HEK293 (cell line): ENCODE data around the gene IRF6.

Source experiments
- ATF2 ChIP-seq: fragments of 450-650 bp; formaldehyde crosslinking; IDR thresholded peaks from 2 replicates; pipeline ENCODE4 v1.5.1; 2016; ENCODE audit warnings: missing biosample characterization, missing genetic modification characterization, low read depth
- GLI4 ChIP-seq: fragments of 450-650 bp; formaldehyde crosslinking; IDR thresholded peaks from 2 replicates; pipeline ENCODE4 v1.5.1; 2016; ENCODE audit warnings: missing biosample characterization, missing genetic modification characterization
- KLF16 ChIP-seq: fragments of 450-650 bp; formaldehyde crosslinking; IDR thresholded peaks from 2 replicates; pipeline ENCODE4 v1.5.1; 2017; ENCODE audit warnings: missing biosample characterization, missing genetic modification characterization
- KLF9 ChIP-seq: fragments of 450-650 bp; formaldehyde crosslinking; IDR thresholded peaks from 2 replicates; pipeline ENCODE4 v1.5.1; 2016; ENCODE audit warnings: missing biosample characterization, missing genetic modification characterization, low read depth
- SCRT2 ChIP-seq: fragments of 450-650 bp; formaldehyde crosslinking; IDR thresholded peaks from 2 replicates; pipeline ENCODE4 v1.5.1; 2016; ENCODE audit warnings: missing biosample characterization, missing genetic modification characterization
- SP7 ChIP-seq: fragments of 450-650 bp; formaldehyde crosslinking; IDR thresholded peaks from 2 replicates; pipeline ENCODE4 v1.5.1; 2016; ENCODE audit warnings: missing biosample characterization, missing genetic modification characterization
- ZBTB17 ChIP-seq: fragments of 450-650 bp; formaldehyde crosslinking; IDR thresholded peaks from 2 replicates; pipeline ENCODE4 v1.5.1; 2016; ENCODE audit warnings: missing biosample characterization, missing genetic modification characterization
- ZEB2 ChIP-seq: fragments of 450-650 bp; formaldehyde crosslinking; IDR thresholded peaks from 2 replicates; pipeline ENCODE4 v1.5.1; 2016; ENCODE audit warnings: missing biosample characterization, missing genetic modification characterization
- ZFHX2 ChIP-seq: fragments of 450-650 bp; formaldehyde crosslinking; conservative IDR thresholded peaks from 2 replicates; pipeline ENCODE4 v1.5.1; 2016; ENCODE audit warnings: missing biosample characterization, missing genetic modification characterization
- ZFP37 ChIP-seq: fragments of 450-650 bp; formaldehyde crosslinking; IDR thresholded peaks from 2 replicates; pipeline ENCODE4 v1.5.1; 2016; ENCODE audit warnings: missing biosample characterization, missing genetic modification characterization
- ZNF10 ChIP-seq: fragments of 450-650 bp; formaldehyde crosslinking; IDR thresholded peaks from 2 replicates; pipeline ENCODE4 v1.5.1; 2017; ENCODE audit warnings: missing biosample characterization, missing genetic modification characterization
- ZNF341 ChIP-seq: fragments of 450-650 bp; formaldehyde crosslinking; IDR thresholded peaks from 2 replicates; pipeline ENCODE4; 2016; ENCODE audit warnings: low read depth, missing biosample characterization, missing genetic modification characterization
- ZNF518A ChIP-seq: fragments of 450-650 bp; formaldehyde crosslinking; conservative IDR thresholded peaks from 2 replicates; pipeline ENCODE4 v1.5.1; 2016; ENCODE audit warnings: low read depth, missing biosample characterization, missing genetic modification characterization
- ZNF558 ChIP-seq: fragments of 450-650 bp; formaldehyde crosslinking; IDR thresholded peaks from 2 replicates; pipeline ENCODE4 v1.5.1; 2016; ENCODE audit warnings: missing biosample characterization, missing genetic modification characterization
- ZNF610 ChIP-seq: fragments of 450-650 bp; formaldehyde crosslinking; IDR thresholded peaks from 2 replicates; pipeline ENCODE4 v1.5.1; 2016; ENCODE audit warnings: missing biosample characterization, missing genetic modification characterization, borderline replicate concordance
- ZNF660 ChIP-seq: fragments of 450-650 bp; IDR thresholded peaks from 2 replicates; pipeline ENCODE4 v1.5.1; 2018; ENCODE audit warnings: missing biosample characterization, mild to moderate bottlenecking, missing genetic modification characterization
- ZNF677 ChIP-seq: fragments of 450-650 bp; IDR thresholded peaks from 2 replicates; pipeline ENCODE4 v1.5.0; 2018; ENCODE audit warnings: missing biosample characterization, mild to moderate bottlenecking, missing genetic modification characterization, moderate library complexity
- ZNF692 ChIP-seq: fragments of 450-650 bp; formaldehyde crosslinking; IDR thresholded peaks from 2 replicates; pipeline ENCODE4 v1.5.1; 2016; ENCODE audit warnings: missing biosample characterization, missing genetic modification characterization
- ZNF76 ChIP-seq: fragments of 450-650 bp; formaldehyde crosslinking; IDR thresholded peaks from 2 replicates; pipeline ENCODE4; 2016; ENCODE audit warnings: low read depth, missing biosample characterization, missing genetic modification characterization, borderline replicate concordance
- ZNF777 ChIP-seq: fragments of 450-650 bp; formaldehyde crosslinking; IDR thresholded peaks from 2 replicates; pipeline ENCODE4 v1.5.1; 2017; ENCODE audit warnings: missing biosample characterization, missing genetic modification characterization, borderline replicate concordance
- ZNF837 ChIP-seq: fragments of 450-650 bp; formaldehyde crosslinking; IDR thresholded peaks from 2 replicates; pipeline ENCODE4 v1.5.1; 2016; ENCODE audit warnings: missing biosample characterization, missing genetic modification characterization
- ZXDB ChIP-seq: fragments of 450-650 bp; formaldehyde crosslinking; IDR thresholded peaks from 2 replicates; pipeline ENCODE4 v1.5.1; 2016; ENCODE audit warnings: missing biosample characterization, missing genetic modification characterization
- TF ChIP-seq, protein P1 (sequence below): fragments of 450-650 bp; formaldehyde crosslinking; IDR thresholded peaks from 2 replicates; pipeline ENCODE4 v1.5.1; 2017; ENCODE audit warnings: missing biosample characterization, missing genetic modification characterization
- TF ChIP-seq, protein P2 (sequence below): fragments of 450-650 bp; formaldehyde crosslinking; IDR thresholded peaks from 2 replicates; pipeline ENCODE4 v1.5.1; 2016; ENCODE audit warnings: missing biosample characterization, missing genetic modification characterization

Gene IRF6

GRCh38 chr1:209827384-209828262 is 21.7 kb upstream of the IRF6 start, which contains the start of gene UTP25 (continued):
- TF ChIP-seq ZNF518A (tag by site-specific recombination) (peak; percentile 89), ZFP37 (tag by site-specific recombination) (no peak), ZNF341 (tag by site-specific recombination) (peak; percentile 47; the same call in 1 of the 2 replicates), ZNF777 (no peak), ZNF610 (tag by site-specific recombination) (no peak), ZNF76 (tag by site-specific recombination) (peak; percentile 70; the same call in 1 of the 2 replicates), GLI4 (tag by site-specific recombination) (no peak), KLF16 (tag by site-specific recombination) (peak; percentile 60; the same call in 1 of the 2 replicates), ZBTB17 (tag by site-specific recombination) (peak; percentile 83), ZNF10 (no peak), ZNF837 (tag by site-specific recombination) (no peak), ZEB2 (peak; percentile 56), ATF2 (no peak), SP7 (peak; percentile 67; the same call in 1 of the 2 replicates), SCRT2 (0 out of 2 replicates have a peak, but pooled peaks have one; percentile 26), ZNF558 (tag by site-specific recombination) (peak; percentile 8; the same call in 1 of the 2 replicates), KLF9 (tag by site-specific recombination) (peak; percentile 96), ZNF677 (tag by site-specific recombination) (no peak), ZXDB (peak; percentile 85), ZFHX2 (tag by site-specific recombination) (peak; percentile 59), ZNF692 (tag by site-specific recombination) (peak; percentile 81; the same call in 1 of the 2 replicates), ZNF660 (peak; percentile 87; the same call in 1 of the 2 replicates)
- TF ChIP-seq, protein P1, sequence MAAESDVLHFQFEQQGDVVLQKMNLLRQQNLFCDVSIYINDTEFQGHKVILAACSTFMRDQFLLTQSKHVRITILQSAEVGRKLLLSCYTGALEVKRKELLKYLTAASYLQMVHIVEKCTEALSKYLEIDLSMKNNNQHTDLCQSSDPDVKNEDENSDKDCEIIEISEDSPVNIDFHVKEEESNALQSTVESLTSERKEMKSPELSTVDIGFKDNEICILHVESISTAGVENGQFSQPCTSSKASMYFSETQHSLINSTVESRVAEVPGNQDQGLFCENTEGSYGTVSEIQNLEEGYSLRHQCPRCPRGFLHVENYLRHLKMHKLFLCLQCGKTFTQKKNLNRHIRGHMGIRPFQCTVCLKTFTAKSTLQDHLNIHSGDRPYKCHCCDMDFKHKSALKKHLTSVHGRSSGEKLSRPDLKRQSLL (tag by site-specific recombination): peak; percentile 15; the same call in 1 of the 2 replicates
- TF ChIP-seq, protein P2, sequence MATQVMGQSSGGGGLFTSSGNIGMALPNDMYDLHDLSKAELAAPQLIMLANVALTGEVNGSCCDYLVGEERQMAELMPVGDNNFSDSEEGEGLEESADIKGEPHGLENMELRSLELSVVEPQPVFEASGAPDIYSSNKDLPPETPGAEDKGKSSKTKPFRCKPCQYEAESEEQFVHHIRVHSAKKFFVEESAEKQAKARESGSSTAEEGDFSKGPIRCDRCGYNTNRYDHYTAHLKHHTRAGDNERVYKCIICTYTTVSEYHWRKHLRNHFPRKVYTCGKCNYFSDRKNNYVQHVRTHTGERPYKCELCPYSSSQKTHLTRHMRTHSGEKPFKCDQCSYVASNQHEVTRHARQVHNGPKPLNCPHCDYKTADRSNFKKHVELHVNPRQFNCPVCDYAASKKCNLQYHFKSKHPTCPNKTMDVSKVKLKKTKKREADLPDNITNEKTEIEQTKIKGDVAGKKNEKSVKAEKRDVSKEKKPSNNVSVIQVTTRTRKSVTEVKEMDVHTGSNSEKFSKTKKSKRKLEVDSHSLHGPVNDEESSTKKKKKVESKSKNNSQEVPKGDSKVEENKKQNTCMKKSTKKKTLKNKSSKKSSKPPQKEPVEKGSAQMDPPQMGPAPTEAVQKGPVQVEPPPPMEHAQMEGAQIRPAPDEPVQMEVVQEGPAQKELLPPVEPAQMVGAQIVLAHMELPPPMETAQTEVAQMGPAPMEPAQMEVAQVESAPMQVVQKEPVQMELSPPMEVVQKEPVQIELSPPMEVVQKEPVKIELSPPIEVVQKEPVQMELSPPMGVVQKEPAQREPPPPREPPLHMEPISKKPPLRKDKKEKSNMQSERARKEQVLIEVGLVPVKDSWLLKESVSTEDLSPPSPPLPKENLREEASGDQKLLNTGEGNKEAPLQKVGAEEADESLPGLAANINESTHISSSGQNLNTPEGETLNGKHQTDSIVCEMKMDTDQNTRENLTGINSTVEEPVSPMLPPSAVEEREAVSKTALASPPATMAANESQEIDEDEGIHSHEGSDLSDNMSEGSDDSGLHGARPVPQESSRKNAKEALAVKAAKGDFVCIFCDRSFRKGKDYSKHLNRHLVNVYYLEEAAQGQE (tag by site-specific recombination): peak; percentile 25; the same call in 1 of the 2 replicates
